Suprapubic skin (tissue), 4 donors: ENCODE results near the gene C1QTNF8.

Source experiments
- POLR2A ChIP-seq, 2 donors: fragments of 450-650 bp; IDR thresholded peaks; one replicate each; pipeline ENCODE4 v1.6.1; 2017; ENCODE audit warnings: antibody characterized with exemption in 2 of 2, mild to moderate bottlenecking in 2 of 2, moderate library complexity in 2 of 2
- POLR2AphosphoS5 ChIP-seq, 3 donors: sonication (generic); formaldehyde crosslinking; IDR thresholded peaks; one replicate each; pipeline ENCODE4 v1.6.1; 2017; ENCODE audit warnings: antibody characterized with exemption in 3 of 3
- TF ChIP-seq, protein P1 (sequence below), 2 donors: fragments of 200-600 bp in 1 of 2; fragments of 450-650 bp in 1 of 2; sonication (generic) in 1 of 2; IDR thresholded peaks; one replicate each; pipeline ENCODE4 v1.5.1; 2016 to 2019; ENCODE audit warnings: antibody characterized with exemption in 2 of 2, mild to moderate bottlenecking in 1 of 2, moderate library complexity in 1 of 2

DNA sequence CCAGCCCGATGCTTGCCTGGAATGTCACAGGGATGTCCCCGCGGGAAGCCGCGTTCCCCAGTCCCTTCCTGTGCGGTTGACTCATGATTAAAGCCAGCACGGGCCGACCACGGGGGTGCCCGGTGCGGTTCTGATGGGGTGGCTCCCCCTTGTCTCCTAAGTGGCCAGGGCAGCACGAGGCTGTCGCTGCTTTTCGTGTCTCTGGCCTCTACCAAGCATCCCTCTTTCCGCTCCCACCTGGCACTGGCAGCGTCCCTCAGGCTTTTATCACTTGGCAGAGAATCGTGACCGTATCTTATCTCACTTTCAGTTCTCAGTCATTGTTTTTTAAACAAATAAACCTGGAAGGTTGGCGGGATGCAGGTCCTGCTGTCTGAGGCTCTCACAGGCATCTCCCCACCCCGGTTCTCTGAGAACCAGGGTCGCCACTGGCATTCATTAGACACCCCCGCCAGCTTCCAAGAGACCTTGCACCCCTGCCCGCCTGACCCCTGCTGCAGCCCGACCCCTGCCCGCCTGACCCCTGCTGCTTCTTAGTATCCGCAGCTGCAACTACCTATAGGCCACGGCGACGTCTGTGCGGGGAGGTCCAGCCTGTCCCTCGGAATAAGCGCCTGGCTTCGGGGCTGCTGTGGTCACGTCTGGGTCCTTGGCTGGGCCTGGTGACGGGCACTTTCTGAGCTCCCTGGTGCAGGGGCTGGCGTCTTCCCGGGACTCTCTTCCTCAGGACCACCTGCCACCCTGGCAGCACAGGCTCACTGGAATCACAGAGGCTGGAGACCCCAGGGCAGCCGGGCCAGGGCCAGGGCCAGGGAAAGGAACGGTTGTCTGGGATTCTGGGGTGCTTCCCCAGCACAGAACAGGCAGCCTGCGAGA, 7.5 kb downstream of the C1QTNF8 start:
- TF ChIP-seq POLR2AphosphoS5 (IDR thresholded peaks at IDR 0.05) (no peak), POLR2A (IDR thresholded peaks at IDR 0.05) (no peak)
- TF ChIP-seq, protein P1, sequence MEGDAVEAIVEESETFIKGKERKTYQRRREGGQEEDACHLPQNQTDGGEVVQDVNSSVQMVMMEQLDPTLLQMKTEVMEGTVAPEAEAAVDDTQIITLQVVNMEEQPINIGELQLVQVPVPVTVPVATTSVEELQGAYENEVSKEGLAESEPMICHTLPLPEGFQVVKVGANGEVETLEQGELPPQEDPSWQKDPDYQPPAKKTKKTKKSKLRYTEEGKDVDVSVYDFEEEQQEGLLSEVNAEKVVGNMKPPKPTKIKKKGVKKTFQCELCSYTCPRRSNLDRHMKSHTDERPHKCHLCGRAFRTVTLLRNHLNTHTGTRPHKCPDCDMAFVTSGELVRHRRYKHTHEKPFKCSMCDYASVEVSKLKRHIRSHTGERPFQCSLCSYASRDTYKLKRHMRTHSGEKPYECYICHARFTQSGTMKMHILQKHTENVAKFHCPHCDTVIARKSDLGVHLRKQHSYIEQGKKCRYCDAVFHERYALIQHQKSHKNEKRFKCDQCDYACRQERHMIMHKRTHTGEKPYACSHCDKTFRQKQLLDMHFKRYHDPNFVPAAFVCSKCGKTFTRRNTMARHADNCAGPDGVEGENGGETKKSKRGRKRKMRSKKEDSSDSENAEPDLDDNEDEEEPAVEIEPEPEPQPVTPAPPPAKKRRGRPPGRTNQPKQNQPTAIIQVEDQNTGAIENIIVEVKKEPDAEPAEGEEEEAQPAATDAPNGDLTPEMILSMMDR (IDR thresholded peaks at IDR 0.05): no peak
